GM21529 (cell line): ENCODE measurements around the gene SNX27.
"Not testable (repeated sequence)": the region's sequence is repeated elsewhere in the genome, so short reads cannot be mapped to it uniquely, and the experiment has no call there.

Source experiments
- ATAC-seq: cut with Tn5 transposase; IDR thresholded peaks from one replicate; pipeline ENCODE4 v1.9.1; 2021; ENCODE audit not compliant: unreplicated experiment

SNX27 gene

DNA sequence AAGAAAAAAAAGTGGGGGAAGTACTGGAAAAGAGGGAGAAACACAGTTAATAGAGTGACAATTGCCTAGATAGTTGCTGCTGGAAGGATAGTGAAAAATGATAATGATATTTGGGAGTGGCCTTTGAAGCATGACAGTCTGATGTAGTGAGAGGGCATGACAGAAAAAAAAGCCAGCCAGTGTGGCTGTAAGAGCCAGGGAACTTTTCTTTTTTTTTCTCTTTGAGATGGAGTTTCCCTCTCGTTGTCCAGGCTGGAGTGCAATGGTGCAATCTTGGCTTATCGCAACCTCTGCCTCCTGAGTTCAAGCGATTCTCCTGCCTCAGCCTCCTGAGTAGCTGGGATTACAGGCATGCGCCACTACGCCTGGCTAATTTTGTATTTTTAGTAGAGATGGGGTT, 9.3 kb upstream of the SNX27 start:
- not testable (repeated sequence) for ATAC-seq

DNA sequence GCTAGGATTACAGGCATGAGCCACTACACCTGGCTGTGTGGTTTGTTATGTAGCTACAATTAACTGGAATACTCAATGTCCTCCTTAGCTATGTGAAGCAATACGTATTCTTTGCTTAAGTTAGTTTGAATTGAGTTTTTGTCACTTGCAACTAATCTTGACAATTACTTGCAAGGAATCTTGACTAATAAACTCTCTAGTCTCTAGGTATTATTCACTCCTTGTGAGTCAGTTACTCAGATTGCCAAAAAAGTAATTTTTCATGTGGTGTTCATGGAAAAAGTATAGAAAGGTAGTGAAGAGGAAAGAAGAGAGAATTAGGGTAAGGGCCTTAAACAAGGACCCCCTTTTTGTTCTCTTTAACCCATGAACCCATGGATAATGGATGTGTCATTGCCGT, 7.6 kb upstream of the SNX27 start:
- ATAC-seq: no peak

DNA sequence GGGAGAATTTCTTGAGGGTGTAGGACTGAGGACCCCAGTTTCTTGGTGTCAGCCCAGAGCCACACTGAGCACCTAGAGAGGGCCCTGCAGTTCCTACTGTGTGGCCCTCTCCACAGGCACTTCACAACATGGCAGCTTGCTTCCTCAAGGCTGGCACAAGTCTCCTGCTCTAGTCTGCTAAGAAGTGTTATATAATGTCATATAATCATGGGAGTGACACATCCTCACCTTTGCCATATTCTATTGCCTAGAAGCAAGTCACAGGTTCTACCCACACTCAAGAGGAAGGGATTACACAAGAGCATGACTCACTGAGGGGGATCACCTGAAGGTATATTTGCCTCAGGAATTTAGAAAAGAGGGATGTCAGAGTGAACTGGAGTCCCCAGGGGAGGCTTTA, 5.5 kb upstream of the SNX27 start:
- ATAC-seq: no peak

DNA sequence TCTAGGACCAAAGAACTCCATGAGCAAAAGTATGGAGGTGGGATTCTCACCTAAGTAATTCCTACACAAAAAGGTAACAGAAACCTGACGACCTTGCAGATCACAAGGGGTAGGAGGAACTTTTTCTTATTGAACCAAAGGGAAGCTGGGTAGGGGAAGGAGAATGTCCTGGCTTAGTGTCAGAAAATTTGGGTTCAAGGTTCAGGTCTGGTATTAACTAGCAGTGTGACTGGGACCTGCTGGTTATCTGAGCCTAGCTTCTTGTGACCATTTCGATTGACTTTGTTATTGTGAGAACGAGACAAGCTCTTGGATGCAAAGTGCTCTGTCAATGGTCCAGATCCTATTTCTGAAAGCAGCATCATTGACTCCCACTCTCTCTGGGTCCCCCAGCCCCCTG, 5.0 kb upstream of the SNX27 start:
- no peak for ATAC-seq

DNA sequence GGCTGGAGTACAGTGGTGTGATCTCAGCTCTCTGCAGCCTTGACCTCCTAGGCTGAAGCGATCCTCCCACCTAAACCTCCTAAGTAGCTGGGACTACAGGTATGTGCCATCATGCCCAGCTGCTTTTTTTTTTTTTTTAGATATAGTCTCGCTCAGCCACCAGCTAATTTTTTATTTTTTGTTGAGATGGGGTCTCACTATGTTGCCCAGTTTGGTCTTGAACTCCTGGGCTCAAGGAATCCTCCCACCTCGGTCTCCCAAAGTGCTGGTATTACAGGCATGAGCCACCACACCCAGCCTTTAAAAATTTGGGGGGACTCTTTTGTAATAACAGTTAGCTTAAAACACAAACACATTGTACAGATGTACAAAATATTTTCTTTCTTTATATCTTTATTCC, 1.7 kb upstream of the SNX27 start:
- ATAC-seq: no peak

DNA sequence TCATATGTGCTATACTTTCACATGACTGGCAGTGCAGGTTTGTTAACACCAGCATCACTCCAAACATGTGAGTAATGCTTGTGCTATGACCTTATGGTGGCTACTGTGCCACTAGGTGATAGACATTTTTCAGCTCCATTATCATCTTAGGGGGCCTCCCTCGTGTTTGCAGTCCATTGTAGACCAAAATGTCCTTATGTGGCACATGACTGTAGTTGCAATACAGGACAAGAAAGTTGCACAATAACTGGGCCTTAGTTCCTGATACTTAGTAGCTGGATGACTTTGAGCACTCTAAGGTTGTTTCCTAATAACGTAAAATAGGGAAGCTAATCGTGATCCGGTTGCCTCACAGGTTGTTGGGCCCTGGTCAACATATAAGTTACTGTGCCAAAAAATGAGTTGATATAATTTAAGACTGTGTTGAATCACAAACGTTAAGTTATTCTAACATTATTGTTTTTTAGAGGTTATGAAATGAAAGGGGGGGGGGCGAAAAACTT, 511 bp upstream of the SNX27 start:
- no peak for ATAC-seq

DNA sequence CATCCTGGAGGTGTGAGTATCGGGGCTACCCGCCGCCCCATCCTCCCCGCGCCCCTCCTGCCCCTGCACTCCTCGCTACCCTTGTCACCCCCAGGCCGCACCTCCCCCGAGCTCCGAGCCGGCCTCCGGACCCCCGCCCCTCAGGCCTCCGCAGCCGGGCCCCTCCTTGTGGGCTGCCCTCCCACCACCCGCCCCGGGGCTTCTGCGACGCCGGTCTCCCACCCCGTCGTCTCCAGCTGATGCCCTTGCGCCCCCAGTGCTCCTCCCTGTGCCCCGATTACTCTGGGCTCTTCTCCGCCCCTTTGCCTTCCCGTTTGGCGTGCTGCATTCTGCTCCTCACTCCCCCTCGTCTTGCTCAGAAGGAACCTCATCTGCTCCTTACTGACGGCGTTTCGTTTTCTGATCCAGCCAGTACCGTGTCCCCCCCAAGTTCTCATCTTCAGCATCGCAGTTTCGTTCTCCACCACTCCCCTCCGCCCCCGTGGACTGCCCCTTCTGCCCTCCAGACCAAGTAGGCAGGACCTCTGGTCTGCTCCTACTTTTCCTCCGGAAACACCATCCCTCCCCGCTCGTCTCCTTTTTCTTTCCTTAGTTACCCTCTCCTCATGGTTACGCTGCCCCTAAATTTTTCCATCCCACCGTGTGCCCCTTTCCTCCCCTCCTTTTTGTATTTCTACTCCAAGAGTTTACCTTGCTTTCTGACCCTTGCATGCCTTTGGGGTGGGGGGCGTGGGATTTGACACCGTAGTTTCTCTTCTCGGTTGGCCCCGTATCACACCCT, 841 bp downstream of the SNX27 start:
- ATAC-seq: peak; percentile 20

DNA sequence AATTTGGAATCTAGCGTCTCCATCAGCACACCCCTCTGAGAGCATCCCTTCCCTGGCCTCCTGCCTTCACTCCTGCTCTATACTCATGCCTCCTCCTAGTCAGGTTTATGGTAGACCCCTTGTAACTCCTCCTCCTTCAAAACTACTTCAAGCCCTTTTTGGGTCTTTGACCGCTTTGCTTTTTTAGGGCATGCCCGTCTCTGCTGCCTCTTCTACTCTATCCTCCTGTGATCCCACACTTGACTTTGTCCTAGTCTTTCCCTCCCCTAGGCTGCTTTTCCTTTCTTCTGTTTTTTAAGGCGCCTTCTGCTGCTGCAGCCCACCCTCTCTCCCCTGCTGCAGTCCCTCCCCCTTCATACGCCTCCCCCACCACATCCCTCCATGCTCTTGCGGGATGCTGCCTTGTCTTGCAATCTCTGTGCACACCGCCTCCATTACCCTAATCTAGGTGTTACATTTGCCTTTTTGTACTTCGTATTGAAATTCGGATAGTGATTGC, 1.5 kb downstream of the SNX27 start:
- ATAC-seq: no peak

DNA sequence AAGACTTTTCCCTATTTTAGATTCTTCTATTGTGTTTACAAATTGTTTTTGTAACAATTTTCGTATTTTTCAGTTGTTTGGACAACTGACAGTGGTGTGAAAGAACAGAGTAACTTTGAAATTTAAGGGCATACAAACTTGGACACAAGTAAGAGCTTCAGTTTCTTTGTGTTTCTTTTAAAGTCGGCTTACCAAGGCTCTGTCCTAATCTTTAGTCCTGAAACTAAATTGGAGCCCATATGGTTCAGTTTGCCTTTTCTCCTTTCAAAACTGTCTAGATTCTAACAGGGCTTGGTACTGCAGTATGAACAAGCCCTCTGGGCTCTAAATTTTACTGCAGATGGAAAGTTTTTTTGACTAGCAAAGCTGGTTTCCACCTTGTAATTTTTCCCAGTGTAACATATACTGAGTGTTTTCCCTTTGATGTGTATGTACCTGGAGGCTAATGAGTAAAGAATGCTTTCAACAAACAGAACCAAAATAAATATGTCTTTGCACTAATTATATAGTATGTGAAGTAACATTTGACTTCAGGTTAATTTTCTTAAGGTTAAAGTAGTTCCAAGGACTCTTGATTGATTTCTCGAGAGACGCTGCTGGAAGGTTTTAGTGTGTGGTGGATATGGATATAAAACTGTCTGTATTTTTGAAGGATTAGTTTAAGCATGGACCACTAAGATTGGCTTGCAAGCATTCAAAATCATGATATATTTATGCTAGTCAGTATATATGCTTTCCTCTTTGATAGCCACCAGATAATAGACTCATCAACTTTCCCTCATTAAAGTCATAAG, 4.1 kb downstream of the SNX27 start:
- ATAC-seq: no peak

DNA sequence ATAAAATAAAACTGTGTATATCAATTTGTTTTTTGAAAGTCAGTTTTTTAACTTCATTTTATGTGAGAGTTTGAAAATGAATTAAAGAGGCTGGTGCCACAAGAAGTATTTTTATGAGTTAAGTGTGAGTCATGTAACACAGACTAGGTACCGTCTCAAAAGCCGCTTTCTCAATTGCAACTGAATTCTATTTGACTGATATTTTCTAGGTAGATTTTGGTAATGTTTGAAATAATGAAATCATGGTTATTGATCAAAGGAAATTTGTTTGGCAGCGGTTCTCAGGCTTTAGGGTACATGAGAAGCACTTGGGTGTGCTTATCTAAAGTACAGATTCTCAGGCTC, 4.6 kb downstream of the SNX27 start:
- ATAC-seq: no peak

DNA sequence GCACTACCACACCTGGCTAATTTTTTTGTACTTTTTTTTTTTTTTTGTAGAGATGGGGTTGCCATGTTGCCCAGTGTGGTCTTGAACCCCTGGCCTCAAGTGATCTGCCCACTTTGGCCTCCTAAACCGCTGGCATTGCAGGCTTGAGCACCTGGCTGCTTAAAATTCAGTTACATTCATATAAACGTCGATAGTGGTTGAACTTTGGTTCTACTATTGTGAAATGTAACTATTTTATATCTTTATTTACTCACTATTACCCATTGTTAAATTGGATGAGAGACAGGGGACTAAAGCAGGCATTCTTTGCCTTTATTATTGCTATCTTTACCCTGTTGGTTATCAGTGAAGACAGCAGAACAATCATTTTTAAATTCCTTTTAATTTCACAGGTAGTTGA, 6.2 kb downstream of the SNX27 start:
- no peak for ATAC-seq

DNA sequence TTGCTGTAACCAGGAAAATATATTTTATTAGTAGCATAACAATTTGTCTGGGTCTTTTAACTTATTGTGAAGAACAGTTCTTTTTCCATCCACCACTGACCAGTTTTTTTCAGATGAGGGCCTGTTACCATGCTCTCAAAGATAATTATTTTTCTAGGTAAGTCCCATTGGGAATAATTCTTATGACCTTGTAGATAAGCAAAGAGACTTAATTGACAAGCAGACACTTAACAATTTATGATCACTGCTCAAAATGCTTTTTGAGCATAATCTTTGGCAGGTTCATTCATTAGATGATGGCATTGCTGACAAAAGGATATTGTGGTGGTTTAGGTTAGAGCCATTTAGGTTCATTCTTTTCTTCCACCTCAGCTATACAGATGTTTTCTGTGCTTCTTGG, 6.6 kb downstream of the SNX27 start:
- no peak for ATAC-seq

DNA sequence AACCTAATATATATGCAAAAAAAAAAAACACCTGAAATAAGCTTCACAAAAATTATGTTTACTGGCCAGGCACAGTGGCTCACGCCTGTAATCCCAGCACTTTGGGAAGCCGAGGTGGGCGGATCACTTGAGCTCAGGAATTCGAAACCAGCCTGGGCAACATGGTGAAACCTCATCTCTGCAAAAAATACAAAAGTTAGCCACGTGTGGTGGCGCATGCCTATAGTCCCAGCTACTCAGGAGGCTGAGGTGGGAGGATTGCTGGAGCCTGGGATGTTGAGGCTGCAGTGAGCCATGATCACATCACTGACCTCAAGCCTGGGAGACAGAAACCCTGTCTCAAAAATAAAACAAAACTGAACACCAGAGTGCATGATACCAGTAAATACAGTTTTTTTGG, 7.1 kb downstream of the SNX27 start:
- not testable (repeated sequence) for ATAC-seq

DNA sequence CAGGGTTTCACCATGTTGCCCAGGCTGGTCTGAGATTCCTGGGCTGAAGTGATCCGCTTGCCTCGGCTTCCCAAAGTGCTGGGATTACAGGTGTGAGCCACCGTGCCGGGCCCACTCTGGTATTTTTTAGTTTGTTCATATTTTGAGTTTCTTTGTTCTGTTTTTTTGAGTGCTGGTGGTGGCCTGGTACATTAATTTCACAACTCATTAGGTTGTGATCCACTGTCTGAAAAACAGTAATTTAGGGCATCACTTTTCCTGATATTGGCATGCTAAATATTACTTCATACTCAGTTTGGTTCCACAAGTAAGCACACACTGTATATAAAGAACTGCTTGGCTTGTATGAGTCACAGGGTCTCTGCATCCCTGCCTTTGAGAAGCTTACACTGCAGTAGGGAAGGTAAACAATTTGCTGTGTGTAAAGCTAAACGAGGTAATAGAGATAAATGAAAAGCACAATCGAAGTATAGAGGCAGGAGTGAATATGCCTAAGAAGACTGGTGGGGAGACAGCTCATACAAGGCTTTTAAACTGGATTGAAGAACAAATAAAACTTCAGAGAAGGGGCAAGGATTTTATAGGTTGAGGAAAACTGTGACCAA, 7.7 kb downstream of the SNX27 start:
- ATAC-seq: no peak

DNA sequence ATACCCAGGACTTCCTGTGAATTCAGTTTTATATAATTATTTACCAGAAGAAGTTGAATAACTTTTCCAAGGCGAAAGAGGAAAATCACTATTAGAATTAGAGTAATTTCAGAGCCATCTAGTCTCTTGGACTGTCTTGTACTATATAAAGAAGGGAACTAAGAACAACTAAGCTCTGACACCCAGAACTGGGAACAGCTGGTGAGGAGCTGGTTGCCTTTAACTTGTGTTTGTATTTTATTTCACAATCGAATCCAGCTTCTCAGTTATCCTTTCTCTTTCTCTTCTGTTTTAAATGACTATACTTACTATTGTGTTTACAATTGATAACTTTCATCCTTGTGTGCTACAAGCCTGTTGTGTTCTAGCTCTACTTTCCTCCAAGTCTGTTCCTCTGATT, 8.4 kb downstream of the SNX27 start:
- no peak for ATAC-seq

DNA sequence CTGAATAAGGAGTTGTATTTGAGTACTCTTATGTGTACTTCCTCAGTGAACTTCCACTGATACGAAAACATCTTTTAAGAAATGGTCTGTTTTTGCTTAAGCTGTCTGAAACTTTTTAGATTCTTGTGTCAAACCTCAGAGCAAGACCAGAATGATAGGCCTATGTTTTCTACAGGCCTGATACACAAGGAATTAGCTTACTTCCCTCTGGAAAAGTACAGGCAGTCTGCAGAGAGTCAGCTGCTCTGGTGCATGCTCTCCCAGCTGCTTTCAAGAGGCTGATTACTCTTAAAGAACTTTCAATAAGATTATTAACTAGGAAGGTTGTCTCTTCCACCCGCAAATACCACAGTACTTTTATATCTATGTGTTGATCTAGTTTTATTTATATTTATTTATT, 9.5 kb downstream of the SNX27 start:
- ATAC-seq: no peak

DNA sequence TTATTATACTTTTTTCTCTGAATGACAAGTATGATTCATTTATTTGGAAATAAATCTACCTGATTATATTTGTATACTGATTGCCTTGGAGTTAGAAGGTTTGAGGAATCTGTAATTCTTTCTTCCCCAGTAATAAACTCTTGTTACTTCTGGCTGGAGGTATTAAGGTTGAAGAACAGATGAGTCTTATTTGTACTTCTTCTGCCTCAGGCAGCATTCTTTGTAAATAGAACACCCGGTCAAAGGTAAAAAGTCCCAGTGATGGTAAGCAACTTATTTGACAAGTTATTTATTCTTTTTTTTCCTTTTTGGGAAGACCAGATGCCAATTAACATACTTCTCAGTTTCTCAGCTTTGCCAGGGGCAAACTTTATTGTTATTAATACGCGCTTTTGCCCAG, 12.9 kb downstream of the SNX27 start:
- ATAC-seq: no peak

DNA sequence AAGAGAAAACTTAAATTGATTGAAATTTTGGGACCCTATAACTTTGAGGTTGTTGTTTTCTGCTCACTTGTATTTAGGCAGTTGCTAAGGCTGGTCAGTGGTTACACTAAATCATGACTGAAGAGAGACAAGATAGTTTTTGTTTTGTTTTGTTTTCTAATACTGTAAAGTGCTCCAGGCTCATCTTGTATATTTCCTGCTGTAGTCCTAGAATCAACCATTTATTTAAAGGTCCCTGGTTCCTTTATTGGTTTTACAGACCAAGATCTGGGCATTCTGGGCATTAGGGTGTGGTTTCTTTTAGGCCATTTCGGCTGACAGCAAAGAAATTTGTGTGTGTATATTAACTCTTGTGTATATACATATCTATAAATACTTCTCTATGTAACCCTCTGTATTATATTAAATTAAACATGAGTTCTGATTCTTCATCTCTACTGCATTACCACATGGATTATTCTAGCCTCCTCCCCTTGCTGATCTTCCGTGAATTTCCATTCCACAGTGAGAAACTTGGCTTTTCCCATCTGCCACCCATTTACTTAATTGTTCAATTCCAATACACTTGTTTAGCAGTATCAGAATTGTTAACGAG, 15.0 kb downstream of the SNX27 start:
- ATAC-seq: no peak

DNA sequence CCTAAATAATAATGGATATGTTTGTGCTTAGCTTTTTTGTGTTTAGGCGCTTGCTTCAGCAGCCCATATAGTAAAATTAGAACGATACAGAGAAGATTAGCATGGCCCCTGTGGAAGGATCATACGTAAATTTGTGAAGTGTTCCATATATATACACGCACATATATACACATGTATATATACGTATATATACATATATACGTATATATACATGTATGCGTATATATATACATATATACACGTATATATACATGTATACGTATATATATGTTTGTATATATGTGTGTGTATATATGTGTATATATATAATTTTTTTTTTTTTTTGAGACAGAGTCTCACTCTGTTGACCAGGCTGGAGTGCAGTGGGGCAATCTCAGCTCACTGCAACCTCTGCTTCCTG, 17.4 kb downstream of the SNX27 start:
- ATAC-seq: no peak

DNA sequence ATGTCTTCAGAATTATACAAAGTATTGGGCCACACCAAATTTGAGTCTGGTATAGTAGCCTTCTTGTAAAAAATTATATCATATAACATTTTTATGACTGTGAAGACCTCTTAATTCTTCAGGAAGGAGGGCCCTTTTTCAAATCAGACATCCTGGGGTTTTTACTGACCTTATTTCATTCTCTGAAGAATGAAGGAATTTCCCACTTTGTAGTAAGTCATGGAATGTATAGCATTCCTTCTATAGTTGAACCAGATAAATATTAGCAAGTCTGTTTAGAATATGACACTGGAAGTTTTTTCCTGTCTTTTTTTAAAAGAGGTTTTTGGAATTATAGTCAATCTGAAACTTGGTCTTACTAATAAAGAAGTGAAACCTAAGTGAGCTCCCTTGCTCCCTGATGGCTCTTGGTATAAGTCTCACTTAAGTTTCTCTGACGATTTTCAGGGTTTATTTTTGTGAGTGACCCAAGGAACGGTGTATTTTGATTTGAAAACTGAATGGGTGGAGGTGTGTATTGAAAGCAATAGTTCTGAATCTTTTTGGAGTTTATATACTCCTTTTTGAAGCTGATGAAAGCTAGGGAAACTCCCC, 23.7 kb downstream of the SNX27 start:
- ATAC-seq: no peak
